ENCODE data around the gene ZNF394. TPM values are rescaled to one million over a fixed set of nuclear protein-coding genes. Genes with fewer than 3 reads are reported as not detected.

Gene ZNF394
- polyA plus RNA-seq, 3 donors, result 13.7 to 14.6 (median 14.6) TPM

DNA sequence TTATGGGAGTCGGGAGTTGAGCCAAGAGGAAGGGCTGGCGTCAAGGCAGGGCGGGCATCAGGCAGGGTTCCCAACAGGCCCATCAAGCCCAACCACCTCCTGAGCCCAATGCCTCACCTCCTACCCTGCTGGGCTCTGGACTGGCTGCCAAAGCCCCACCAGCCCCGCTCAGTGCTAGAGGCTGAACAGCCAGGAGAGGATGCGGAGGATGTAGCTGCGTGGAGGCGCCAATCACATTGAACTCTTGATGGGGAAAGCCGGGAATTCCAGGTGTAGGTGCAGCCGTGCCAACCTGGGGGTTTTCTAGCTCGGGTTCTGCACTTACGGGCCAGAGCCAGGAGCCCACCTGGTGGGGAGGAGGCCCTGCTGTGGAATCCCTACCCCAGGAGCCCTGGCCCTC lies 47.0 kb downstream of the ZNF394 start:
- no peak for DNase-seq (ENCODE audit: low read depth in 3 of 3, low spot score in 2 of 3)

- no peak for DNase-seq (ENCODE audit: low read depth in 3 of 3, low spot score in 2 of 3)
Observed at GRCh38 chr7:99452541-99452940, 47.5 kb downstream of the ZNF394 start.

GRCh38 chr7:99451936-99452335 lies 48.1 kb downstream of the ZNF394 start:
- no peak for DNase-seq (ENCODE audit: low read depth in 3 of 3, low spot score in 2 of 3)

DNA sequence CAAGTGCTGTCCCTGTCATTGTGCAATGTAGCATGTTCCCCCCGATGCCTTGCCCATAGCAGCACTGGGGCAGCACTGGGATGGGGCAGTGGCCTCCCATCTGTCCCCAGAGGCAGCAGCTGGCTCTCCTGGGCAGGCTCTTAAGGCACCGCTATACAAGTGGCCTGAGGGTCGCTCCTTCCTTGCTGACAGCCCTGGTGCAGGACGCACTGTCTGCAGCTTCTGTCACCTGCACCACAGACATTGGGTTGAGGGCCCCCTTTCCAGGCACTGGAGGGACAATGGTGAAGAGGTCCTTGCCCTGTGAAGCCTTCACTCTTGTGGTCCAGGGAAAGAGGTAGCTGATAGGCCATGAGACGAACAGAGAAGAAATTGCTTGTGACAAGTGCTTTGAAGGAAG lies 50.8 kb downstream of the ZNF394 start:
- DNase-seq (ENCODE audit: low read depth in 3 of 3, low spot score in 2 of 3), result no peak

GRCh38 chr7:99448855-99449254 lies 51.2 kb downstream of the ZNF394 start:
- DNase-seq (ENCODE audit: low read depth in 3 of 3, low spot score in 2 of 3), result no peak

- DNase-seq (ENCODE audit: low read depth in 3 of 3, low spot score in 2 of 3), result no peak
Observed at GRCh38 chr7:99447943-99448342, 52.1 kb downstream of the ZNF394 start.

GRCh38 chr7:99446096-99446495 lies 54.0 kb downstream of the ZNF394 start:
- DNase-seq (ENCODE audit: low read depth in 3 of 3, low spot score in 2 of 3), result no peak

Other genes starting within 250 kb of the ZNF394 start
- under 1 TPM in 2 of 3 donors, not detected in 1; 0.06 to 0.21 TPM for gene MYH16, start 227.4 kb downstream of the ZNF394 start, polyA plus RNA-seq (ENCODE audit: insufficient read length in 3 of 3)
- gene ARPC1A, start 174.4 kb downstream of the ZNF394 start, polyA plus RNA-seq (ENCODE audit: insufficient read length in 3 of 3), result 100 to 1,000 TPM; 101 to 113 (median 111) TPM
- gene ARPC1B, start 125.6 kb downstream of the ZNF394 start, polyA plus RNA-seq (ENCODE audit: insufficient read length in 3 of 3), result 10 to 100 TPM; 30.5 to 34.6 (median 32.2) TPM
- gene PDAP1, start 91.7 kb downstream of the ZNF394 start, polyA plus RNA-seq (ENCODE audit: insufficient read length in 3 of 3), result 100 to 1,000 TPM; 145 to 149 (median 148) TPM
- 100 to 1,000 TPM; 104 to 109 (median 107) TPM for gene BUD31, start 91.3 kb downstream of the ZNF394 start, polyA plus RNA-seq (ENCODE audit: insufficient read length in 3 of 3)
- gene PTCD1, start 61.5 kb downstream of the ZNF394 start, polyA plus RNA-seq (ENCODE audit: insufficient read length in 3 of 3), result 1 to 10 TPM; 3.6 to 4.6 (median 4.1) TPM
- gene CPSF4, start 61.3 kb downstream of the ZNF394 start, polyA plus RNA-seq (ENCODE audit: insufficient read length in 3 of 3), result 10 to 100 TPM; 26.8 to 27.8 (median 26.9) TPM
- 100 to 1,000 TPM; 486 to 588 (median 491) TPM for gene ATP5MF, start 34.1 kb downstream of the ZNF394 start, polyA plus RNA-seq (ENCODE audit: insufficient read length in 3 of 3)
- 10 to 100 TPM; 20.3 to 22.5 (median 21.5) TPM for gene ZNF789, start 27.4 kb downstream of the ZNF394 start, polyA plus RNA-seq (ENCODE audit: insufficient read length in 3 of 3)
- 10 to 100 TPM; 15.3 to 17.0 (median 16.7) TPM for gene ZKSCAN5, start 4.4 kb upstream of the ZNF394 start, polyA plus RNA-seq (ENCODE audit: insufficient read length in 3 of 3)
- 10 to 100 TPM; 16.6 to 16.8 (median 16.7) TPM for gene FAM200A, start 51.8 kb upstream of the ZNF394 start, polyA plus RNA-seq (ENCODE audit: insufficient read length in 3 of 3)
- 10 to 100 TPM; 65.9 to 77.8 (median 74.7) TPM for gene ZNF655, start 58.4 kb upstream of the ZNF394 start, polyA plus RNA-seq (ENCODE audit: insufficient read length in 3 of 3)
- gene TMEM225B, start 98.0 kb upstream of the ZNF394 start, polyA plus RNA-seq (ENCODE audit: insufficient read length in 3 of 3), result 1 to 10 TPM; 2.5 to 3.0 (median 2.7) TPM
- 10 to 100 TPM; 16.3 to 21.4 (median 18.1) TPM for gene ZSCAN25, start 116.7 kb upstream of the ZNF394 start, polyA plus RNA-seq (ENCODE audit: insufficient read length in 3 of 3)
- gene CYP3A5, start 179.7 kb upstream of the ZNF394 start, polyA plus RNA-seq (ENCODE audit: insufficient read length in 3 of 3), result 1 to 10 TPM in 2 of 3 donors, under 1 TPM in 1; 1.00 to 1.4 (median 1.0) TPM
- 1 to 10 TPM in 1 of 3 donors, under 1 TPM in 2; 0.46 to 1.1 (median 0.69) TPM for gene CYP3A7, start 234.9 kb upstream of the ZNF394 start, polyA plus RNA-seq (ENCODE audit: insufficient read length in 3 of 3)

Data from right renal cortex interstitium (tissue), 3 donors.